NB4 (cell line): ENCODE results near the gene ARIH2.

Experiments
- CTCF ChIP-seq: IDR thresholded peaks from one replicate; pipeline ENCODE4 v1.5.1; 2012; ENCODE audit warnings: low read depth, low read length
- MYC ChIP-seq: IDR thresholded peaks from 2 replicates; pipeline ENCODE4 v1.6.1; 2011; ENCODE audit warnings: low read depth, low read length
- POLR2A ChIP-seq: IDR thresholded peaks from 2 replicates; pipeline ENCODE4 v1.6.1; 2011; ENCODE audit warnings: mild to moderate bottlenecking; ENCODE audit not compliant: insufficient read length; ENCODE audit errors: extremely low read depth
- TF ChIP-seq, protein P1 (sequence below): IDR thresholded peaks from 2 replicates; pipeline ENCODE4 v1.6.1; 2011; ENCODE audit warnings: low read depth, low read length

DNA sequence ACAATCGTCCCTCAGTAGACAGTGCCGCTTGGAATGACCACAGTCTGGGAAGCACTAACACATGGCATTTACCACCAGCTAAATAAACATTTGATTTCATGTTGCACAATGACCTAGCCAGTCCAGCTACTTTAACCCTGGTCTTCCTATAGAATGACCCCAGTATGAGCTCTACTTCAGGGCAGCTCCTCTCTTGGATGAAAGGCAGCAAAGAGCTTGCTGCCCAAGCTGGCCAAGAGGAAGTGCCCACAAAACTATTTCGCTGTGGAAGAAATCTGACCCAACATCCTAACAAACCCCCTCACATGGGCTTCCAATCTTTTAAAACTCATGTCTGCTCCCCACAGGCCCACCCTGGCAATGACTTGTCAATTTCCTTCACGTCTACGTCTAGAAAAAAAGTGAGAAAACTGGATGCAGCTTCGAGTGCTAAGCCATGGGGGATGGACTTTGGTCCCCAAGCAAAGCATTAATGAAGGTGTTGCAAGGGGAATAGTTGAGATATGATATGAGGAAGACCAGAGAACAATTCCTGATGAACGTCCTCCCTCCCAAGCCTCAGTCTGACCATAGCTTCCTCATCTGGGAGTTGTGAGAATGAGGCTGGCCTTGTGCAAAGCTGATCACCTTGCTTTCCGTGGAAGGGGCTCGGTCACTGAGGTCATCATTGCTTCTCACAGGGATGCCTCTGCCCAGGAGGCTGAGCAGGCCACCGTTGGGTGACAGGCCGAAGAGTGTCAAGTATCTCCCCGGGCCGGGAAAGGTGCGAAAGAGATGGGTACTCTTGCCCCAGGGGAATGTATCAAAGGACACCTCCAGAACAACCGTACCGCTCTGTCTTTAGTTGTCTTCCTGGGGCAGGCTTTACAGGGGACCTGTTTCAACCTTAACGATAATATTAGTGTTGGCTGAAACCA lies 20.9 kb upstream of the ARIH2 start:
- no peak for TF ChIP-seq CTCF
- TF ChIP-seq POLR2A: no peak
- no peak for TF ChIP-seq MYC
- TF ChIP-seq, protein P1, sequence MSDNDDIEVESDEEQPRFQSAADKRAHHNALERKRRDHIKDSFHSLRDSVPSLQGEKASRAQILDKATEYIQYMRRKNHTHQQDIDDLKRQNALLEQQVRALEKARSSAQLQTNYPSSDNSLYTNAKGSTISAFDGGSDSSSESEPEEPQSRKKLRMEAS: no peak
